Measurements from ENCODE around the gene FAM180B.

DNA sequence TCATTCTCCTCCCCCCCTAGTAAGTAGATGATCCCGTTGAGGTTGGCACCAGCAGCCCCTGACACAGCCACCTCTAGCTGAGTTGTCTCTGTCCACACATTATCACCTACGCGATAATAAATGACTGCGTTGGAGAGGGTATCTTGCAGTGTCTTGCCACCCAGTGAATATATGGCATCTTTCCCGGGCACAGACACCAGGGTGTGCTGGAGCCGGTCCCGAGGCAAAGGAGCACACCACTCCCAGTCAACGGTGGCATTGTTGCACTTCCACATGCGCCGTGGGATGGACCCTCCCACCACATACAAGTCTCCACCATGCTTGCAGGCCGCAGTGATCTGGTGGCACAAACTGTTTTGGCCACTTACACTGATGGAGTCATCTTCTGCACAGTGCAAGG is 13.2 kb upstream of the FAM180B start:
- no peak for TF ChIP-seq CTCF (IDR thresholded peaks at IDR 0.05; ENCODE audit: low read depth, low read length)
- TF ChIP-seq, protein P1, sequence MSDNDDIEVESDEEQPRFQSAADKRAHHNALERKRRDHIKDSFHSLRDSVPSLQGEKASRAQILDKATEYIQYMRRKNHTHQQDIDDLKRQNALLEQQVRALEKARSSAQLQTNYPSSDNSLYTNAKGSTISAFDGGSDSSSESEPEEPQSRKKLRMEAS (IDR thresholded peaks at IDR 0.05; ENCODE audit: low read depth, low read length) = no peak
